ENCODE data around the gene FAM168B. TPM values are rescaled to one million over a fixed set of nuclear protein-coding genes. Genes with fewer than 3 reads are reported as not detected.

The FAM168B gene
- total RNA-seq, 1 experiment from 2014 or later = 81.4 TPM

DNA sequence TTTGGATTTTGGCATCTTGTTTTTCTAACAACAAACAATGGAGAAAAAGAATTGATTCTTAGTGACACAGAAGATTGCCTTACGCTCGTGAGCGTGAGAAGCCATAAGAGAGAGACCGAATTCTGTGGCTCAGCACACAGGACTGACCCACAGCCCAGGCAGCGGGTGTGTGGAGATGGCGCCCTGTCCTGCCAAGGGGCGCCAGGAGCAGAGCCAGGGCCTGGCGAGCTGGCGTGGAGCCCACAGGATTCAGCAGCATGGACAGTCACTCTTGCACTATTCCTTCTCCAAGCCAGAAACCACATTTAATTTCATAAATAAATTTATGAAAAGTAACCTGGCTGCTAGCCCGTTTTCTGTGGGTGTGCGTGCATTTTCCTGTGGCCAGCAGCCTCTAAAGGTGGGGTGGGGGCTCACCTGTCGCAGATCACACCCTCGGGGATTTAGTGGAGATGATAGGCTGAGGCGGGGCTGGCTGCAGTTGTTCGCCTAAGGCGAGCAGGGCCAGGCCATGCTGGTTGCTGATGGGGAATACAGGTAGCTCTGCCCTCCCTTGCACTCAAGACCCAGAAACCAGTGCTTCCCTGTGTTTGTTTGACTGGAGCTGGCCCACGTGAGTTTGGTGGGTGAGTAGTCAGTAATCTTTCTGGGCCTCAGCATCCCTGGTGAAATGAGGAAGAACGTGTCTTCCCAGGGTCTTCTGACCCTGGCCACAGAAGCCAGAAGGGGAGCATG, 46.2 kb downstream of the FAM168B start:
- no peak overlapping the region for H3K27ac ChIP-seq (ENCODE audit: insufficient read length, low read depth, low read length)
- H2BK20ac ChIP-seq (ENCODE audit: low read depth, low read length, poor library complexity, severe bottlenecking) = no peak overlapping the region
- H4K5ac ChIP-seq (ENCODE audit: insufficient read length, low read depth, low read length) = no peak overlapping the region
- H2BK5ac ChIP-seq (ENCODE audit: insufficient read length, low read length) = no peak overlapping the region
- no peak overlapping the region for H2BK120ac ChIP-seq (ENCODE audit: low read depth, low read length, poor library complexity, severe bottlenecking)
- Mint-ChIP-seq H3K4me1 (0 out of 4 replicates have a peak, but pooled peaks cover 2 to 4% of the 10 kb centered on the region in 2 experiments), H3K27ac (peak overlapping the region in 2 of 3 experiments; percentile 79 to 87; a peak in 5 of 7 replicates), H3K36me3 (ENCODE audit: insufficient read depth in 1 of 3, low read depth in 3 of 3) (peaks cover 26 to 49% (median 48%) of the 10 kb centered on the region in 3 experiments; a peak in 6 of 7 replicates), H3K27me3 (ENCODE audit: low read depth) (no peaks in the 10 kb centered on the region; the same call in 1 of the 2 replicates), H3K4me3 (no peak overlapping the region), H3K9me3 (no peaks in the 10 kb centered on the region)
- no peaks in the 10 kb centered on the region for H3K27me3 ChIP-seq (ENCODE audit: insufficient read depth, low read length)
- no peak overlapping the region for H3K23ac ChIP-seq (ENCODE audit: insufficient read length, low read depth, low read length)
- no peak overlapping the region for H3K4ac ChIP-seq (ENCODE audit: low read depth, low read length)
- no peak overlapping the region for H2BK12ac ChIP-seq (ENCODE audit: insufficient read length, low read depth, low read length)
- no peak overlapping the region for H3K4me2 ChIP-seq (ENCODE audit: insufficient read depth, insufficient read length, low read length)
- no peak overlapping the region for H3K9ac ChIP-seq (ENCODE audit: extremely low read depth, insufficient read length, low read length)
- H3K56ac ChIP-seq (ENCODE audit: insufficient read length, low read depth, low read length) = no peak overlapping the region
- no peaks in the 10 kb centered on the region for H3K9me3 ChIP-seq (ENCODE audit: control insufficient read depth, low read depth, low read length)
- H4K91ac ChIP-seq (ENCODE audit: insufficient read length, low read depth, low read length) = no peak overlapping the region
- no CpG with 5 or more reads among the region's 18 CpGs for WGBS (ENCODE audit: extremely low coverage, insufficient read length, low lambda C conversion rate)
- H3K79me2 ChIP-seq (ENCODE audit: insufficient read depth, low read length) = no peaks in the 10 kb centered on the region
- no peaks in the 10 kb centered on the region for H3K79me1 ChIP-seq (ENCODE audit: insufficient read depth, low read depth, low read length, poor library complexity, severe bottlenecking)
- H3K4me1 ChIP-seq (ENCODE audit: insufficient read depth, low read length) = no peaks in the 10 kb centered on the region
- no peak overlapping the region for H3T11ph ChIP-seq (ENCODE audit: low read length)
- no peak overlapping the region for H4K8ac ChIP-seq (replicated peaks; ENCODE audit: insufficient read length, low read depth, low read length)
- H2AFZ ChIP-seq (ENCODE audit: low read length) = no peak overlapping the region
- H3K18ac ChIP-seq (ENCODE audit: insufficient read length, low read depth, low read length) = no peak overlapping the region
- no peak overlapping the region for H2BK15ac ChIP-seq (ENCODE audit: low read depth, low read length)
- DNase-seq = no peak
- H4K20me1 ChIP-seq (ENCODE audit: control insufficient read depth, insufficient read depth, insufficient read length) = peaks cover 4% of the 10 kb centered on the region
- TF ChIP-seq, protein P1, sequence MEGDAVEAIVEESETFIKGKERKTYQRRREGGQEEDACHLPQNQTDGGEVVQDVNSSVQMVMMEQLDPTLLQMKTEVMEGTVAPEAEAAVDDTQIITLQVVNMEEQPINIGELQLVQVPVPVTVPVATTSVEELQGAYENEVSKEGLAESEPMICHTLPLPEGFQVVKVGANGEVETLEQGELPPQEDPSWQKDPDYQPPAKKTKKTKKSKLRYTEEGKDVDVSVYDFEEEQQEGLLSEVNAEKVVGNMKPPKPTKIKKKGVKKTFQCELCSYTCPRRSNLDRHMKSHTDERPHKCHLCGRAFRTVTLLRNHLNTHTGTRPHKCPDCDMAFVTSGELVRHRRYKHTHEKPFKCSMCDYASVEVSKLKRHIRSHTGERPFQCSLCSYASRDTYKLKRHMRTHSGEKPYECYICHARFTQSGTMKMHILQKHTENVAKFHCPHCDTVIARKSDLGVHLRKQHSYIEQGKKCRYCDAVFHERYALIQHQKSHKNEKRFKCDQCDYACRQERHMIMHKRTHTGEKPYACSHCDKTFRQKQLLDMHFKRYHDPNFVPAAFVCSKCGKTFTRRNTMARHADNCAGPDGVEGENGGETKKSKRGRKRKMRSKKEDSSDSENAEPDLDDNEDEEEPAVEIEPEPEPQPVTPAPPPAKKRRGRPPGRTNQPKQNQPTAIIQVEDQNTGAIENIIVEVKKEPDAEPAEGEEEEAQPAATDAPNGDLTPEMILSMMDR (conservative IDR thresholded peaks at IDR 0.05) = no peak
- no peak overlapping the region for H2AK5ac ChIP-seq (ENCODE audit: insufficient read length, low read length)
- no peaks in the 10 kb centered on the region for H3K23me2 ChIP-seq (ENCODE audit: insufficient read length, low read depth, low read length, poor library complexity, severe bottlenecking)
- no peak overlapping the region for H3K14ac ChIP-seq (ENCODE audit: insufficient read depth, low read length)

All from H9 (cell line).